OCI-LY7 (cell line): ENCODE measurements around the gene COL5A1. TPM values are rescaled to one million over a fixed set of nuclear protein-coding genes. Genes with fewer than 3 reads are reported as not detected.

ENCODE experiments used
- BruUV-seq: library from RNA; stranded (reverse); fragments of 400-500 nt; replicated peaks from 2 replicates; lab custom pipeline; 2021; lab: Mats Ljungman, UMichigan
- CTCF ChIA-PET: fragments of 300-600 bp; sonication (Branson Sonifier 250); formaldehyde crosslinking; loops from one replicate; lab custom pipeline; 2022; ENCODE audit warnings: antibody characterized with exemption; ENCODE audit not compliant: unreplicated experiment; lab: Charles Lee
- POLR2A ChIA-PET: fragments of 300-600 bp; sonication (Branson Sonifier 250); formaldehyde crosslinking; loops from one replicate; lab custom pipeline; 2022; ENCODE audit warnings: antibody characterized with exemption; lab: Charles Lee
- DNase-seq: peaks from one replicate; pipeline ENCODE4 v3.0.0-alpha.2; 2015; ENCODE audit warnings: low spot score
- H2AFZ ChIP-seq: fragments of 200-600 bp; sonication (generic), shearing (Covaris generic); 2 replicates; pipeline ENCODE4 v1.6.1; 2014; ENCODE audit warnings: mild to moderate bottlenecking, antibody characterized with exemption, low read length, moderate library complexity
- H3K27ac ChIP-seq: fragments of 200-600 bp; sonication (generic); 2 replicates; pipeline ENCODE4 v1.5.1; 2014; ENCODE audit warnings: mixed run types, low read depth, mild to moderate bottlenecking, moderate library complexity, low read length, inconsistent platforms; ENCODE audit not compliant: poor library complexity, severe bottlenecking
- H3K36me3 ChIP-seq: fragments of 200-600 bp; sonication (generic); 2 replicates; pipeline ENCODE4 v1.6.1; 2014; ENCODE audit warnings: mild to moderate bottlenecking, antibody characterized with exemption, low read length, moderate library complexity, mixed read lengths; ENCODE audit not compliant: insufficient read depth
- H3K4me1 ChIP-seq: fragments of 200-600 bp; sonication (generic); 2 replicates; pipeline ENCODE4 v1.5.1; 2014; ENCODE audit warnings: mild to moderate bottlenecking, low read length; ENCODE audit not compliant: insufficient read depth, poor library complexity, severe bottlenecking
- H3K4me2 ChIP-seq: fragments of 200-600 bp; sonication (generic); 2 replicates; pipeline ENCODE4 v1.6.1; 2014; ENCODE audit warnings: mild to moderate bottlenecking, low read length
- H3K4me3 ChIP-seq: fragments of 200-600 bp; sonication (generic); 2 replicates; pipeline ENCODE4 v1.5.1; 2014; ENCODE audit warnings: mild to moderate bottlenecking, low read depth, low read length; ENCODE audit not compliant: poor library complexity, severe bottlenecking
- H3K79me2 ChIP-seq: fragments of 200-600 bp; sonication (generic); 2 replicates; pipeline ENCODE4 v1.6.1; 2016; ENCODE audit warnings: low read depth, mild to moderate bottlenecking, low read length, moderate library complexity, mixed read lengths; ENCODE audit not compliant: insufficient read depth
- H3K9me2 ChIP-seq: fragments of 200-600 bp; sonication (generic); 2 replicates; pipeline ENCODE4 v1.6.1; 2016; ENCODE audit warnings: mild to moderate bottlenecking, low read length, mixed read lengths; ENCODE audit not compliant: insufficient read depth
- H3K9me3 ChIP-seq: fragments of 200-600 bp; sonication (generic); 2 replicates; pipeline ENCODE4 v1.6.1; 2014; ENCODE audit warnings: mild to moderate bottlenecking, mixed run types, low read length, mixed read lengths
- H4K20me1 ChIP-seq: fragments of 200-600 bp; sonication (generic); 2 replicates; pipeline ENCODE4 v1.6.1; 2014; ENCODE audit warnings: mild to moderate bottlenecking, antibody characterized with exemption, low read length, moderate library complexity, mixed read lengths; ENCODE audit not compliant: insufficient read depth
- CTCF ChIP-seq: fragments of 200-600 bp; sonication (generic); conservative IDR thresholded peaks from 2 replicates; pipeline ENCODE4 v1.5.1; 2014; ENCODE audit warnings: mild to moderate bottlenecking, antibody characterized with exemption, low read length, moderate library complexity, mixed read lengths
- EZH2phosphoT487 ChIP-seq: fragments of 200-600 bp; sonication (generic); IDR thresholded peaks from 2 replicates; pipeline ENCODE4 v1.6.1; 2018; ENCODE audit warnings: low read depth, borderline replicate concordance, mild to moderate bottlenecking, mixed run types, antibody characterized with exemption, low read length, moderate library complexity, mixed read lengths
- intact Hi-C: fragments of 100-400 bp; cut with micrococcal nuclease; formaldehyde crosslinking; loops from one replicate; pipeline ENCODE4 v1.10.0; 2022; ENCODE audit not compliant: unreplicated experiment
- total RNA-seq, 2 experiments: library from RNA; depleted of rRNA in 1 of 2; stranded (reverse); fragments of >200 nt in 1 of 2; shearing (Covaris generic) in 1 of 2; gene quantifications; 2 replicates each; pipeline ENCODE4 v1.2.3, GENCODE V29; 2014 to 2022

The COL5A1 gene
- total RNA-seq, 2 experiments from 2014 or later = 12.2 to 28.6 TPM

DNA sequence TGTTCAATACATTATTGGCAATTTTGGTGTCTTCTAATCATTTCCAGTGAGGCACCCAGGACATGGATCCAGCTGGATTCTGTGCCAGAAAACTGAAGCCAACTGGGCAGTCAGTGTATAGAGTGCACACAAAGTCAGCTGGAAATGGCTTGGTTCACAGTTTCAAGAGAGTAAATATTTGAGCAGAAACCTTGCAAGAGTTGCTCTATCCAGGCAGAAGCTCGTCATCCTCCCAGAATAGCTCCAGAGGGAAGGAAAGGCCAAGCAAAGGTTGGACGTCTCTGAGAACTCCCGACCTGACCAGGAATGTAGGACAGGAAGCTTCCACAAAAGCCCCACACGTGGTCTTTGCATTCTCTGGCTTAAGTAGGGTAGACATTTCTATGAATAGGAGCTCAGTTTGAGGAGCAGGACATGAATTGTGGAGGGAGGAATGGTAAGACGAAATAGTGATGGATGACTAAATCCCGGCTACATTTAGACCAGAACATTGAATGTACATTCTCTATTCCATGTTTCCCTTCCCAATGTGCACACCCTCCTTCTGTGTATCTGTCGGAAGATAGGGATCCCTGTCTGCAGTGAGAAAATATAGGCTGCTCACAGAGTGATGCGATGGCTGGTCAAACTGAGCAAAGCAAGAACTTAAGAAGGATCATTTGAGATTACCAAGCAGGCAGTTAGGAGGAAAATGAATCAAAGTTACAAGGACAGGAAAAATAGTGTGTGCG, 166.3 kb downstream of the COL5A1 start:
- H2AFZ ChIP-seq = no peak overlapping the region
- H3K4me3 ChIP-seq = no peak overlapping the region
- intact Hi-C loops = no loop called here
- no peak overlapping the region for H3K27ac ChIP-seq
- no TSS peak for BruUV-seq
- H3K4me2 ChIP-seq = no peak overlapping the region
- H3K9me3 ChIP-seq = no peaks in the 10 kb centered on the region
- CTCF ChIA-PET = no interaction called here
- TF ChIP-seq CTCF (no peak), EZH2phosphoT487 (no peak)
- no peaks in the 10 kb centered on the region for H3K79me2 ChIP-seq
- no peaks in the 10 kb centered on the region for H4K20me1 ChIP-seq
- POLR2A ChIA-PET = no interaction called here
- no peaks in the 10 kb centered on the region for H3K9me2 ChIP-seq
- no peaks in the 10 kb centered on the region for H3K4me1 ChIP-seq
- no peaks in the 10 kb centered on the region for H3K36me3 ChIP-seq
- DNase-seq = no peak

GRCh38 chr9:134808447-134808792, 166.8 kb downstream of the COL5A1 start:
- Histone ChIP-seq H3K4me3 (no peak overlapping the region), H3K9me2 (no peaks in the 10 kb centered on the region), H3K4me2 (no peak overlapping the region), H2AFZ (no peak overlapping the region), H3K79me2 (no peaks in the 10 kb centered on the region), H3K27ac (no peak overlapping the region), H3K9me3 (no peaks in the 10 kb centered on the region), H3K4me1 (no peaks in the 10 kb centered on the region), H4K20me1 (no peaks in the 10 kb centered on the region), H3K36me3 (no peaks in the 10 kb centered on the region)
- TF ChIP-seq EZH2phosphoT487 = no peak
- no peak for TF ChIP-seq CTCF
- CTCF ChIA-PET = no interaction called here
- POLR2A ChIA-PET = no interaction called here
- DNase-seq = no peak
- BruUV-seq = no TSS peak
- intact Hi-C loops = no loop called here

- Histone ChIP-seq H3K4me2 (no peak overlapping the region), H3K79me2 (no peaks in the 10 kb centered on the region), H3K36me3 (no peaks in the 10 kb centered on the region), H2AFZ (no peak overlapping the region), H3K4me3 (no peak overlapping the region), H3K9me3 (no peaks in the 10 kb centered on the region), H3K4me1 (no peaks in the 10 kb centered on the region), H4K20me1 (no peaks in the 10 kb centered on the region), H3K9me2 (no peaks in the 10 kb centered on the region), H3K27ac (no peak overlapping the region)
- POLR2A ChIA-PET = no interaction called here
- no peak for DNase-seq
- no TSS peak for BruUV-seq
- intact Hi-C loops = no loop called here
- TF ChIP-seq EZH2phosphoT487 (no peak), CTCF (no peak)
- CTCF ChIA-PET = no interaction called here
Observed at GRCh38 chr9:134809292-134809691, 167.7 kb downstream of the COL5A1 start.
